Activated CD4-positive, alpha-beta T cell treated with anti-CD3 and anti-CD28 coated beads, Interleukin-2, amount 50 U/mL, for 4 hours (primary cell): ENCODE results near the gene MMP24OS.
"Not testable (repeated sequence)": the region's sequence is repeated elsewhere in the genome, so short reads cannot be mapped to it uniquely, and the experiment has no call there.

Source experiments
- DNase-seq, 2 experiments: peaks; one replicate each; pipeline ENCODE4 v3.0.0-alpha.2; 2020

The MMP24OS gene

GRCh38 chr20:35273449-35274171 lies 4.3 kb downstream of the MMP24OS start:
- no peak for DNase-seq

- DNase-seq: no peak
Measured at GRCh38 chr20:35271904-35272303, 6.0 kb downstream of the MMP24OS start.

GRCh38 chr20:35271073-35271882 lies 6.6 kb downstream of the MMP24OS start:
- DNase-seq: no peak

GRCh38 chr20:35270021-35270902 lies 7.7 kb downstream of the MMP24OS start:
- no peak for DNase-seq

GRCh38 chr20:35269055-35269781 lies 8.7 kb downstream of the MMP24OS start:
- DNase-seq: peak; percentile 23 to 33

GRCh38 chr20:35267092-35267491 lies 10.8 kb downstream of the MMP24OS start:
- no peak for DNase-seq

- no peak for DNase-seq
Measured at GRCh38 chr20:35264755-35265154, 13.2 kb downstream of the MMP24OS start.

GRCh38 chr20:35263532-35264341 lies 14.2 kb downstream of the MMP24OS start:
- DNase-seq: no peak

GRCh38 chr20:35262731-35263531 lies 15.0 kb downstream of the MMP24OS start:
- DNase-seq: not testable (repeated sequence)

- not testable (repeated sequence) for DNase-seq
Measured at GRCh38 chr20:35262321-35262720, 15.6 kb downstream of the MMP24OS start.

- DNase-seq: no peak
Measured at GRCh38 chr20:35260426-35260825, 17.5 kb downstream of the MMP24OS start.

GRCh38 chr20:35257175-35257909 lies 20.6 kb downstream of the MMP24OS start:
- no peak for DNase-seq

- no peak for DNase-seq
Measured at GRCh38 chr20:35254448-35254999, 23.4 kb downstream of the MMP24OS start.

GRCh38 chr20:35253010-35253409 lies 24.9 kb downstream of the MMP24OS start:
- DNase-seq: no peak

GRCh38 chr20:35252598-35252997 lies 25.3 kb downstream of the MMP24OS start:
- DNase-seq: not testable (repeated sequence)

- no peak for DNase-seq
Measured at GRCh38 chr20:35252037-35252461, 25.9 kb downstream of the MMP24OS start.

GRCh38 chr20:35251613-35251940 lies 26.3 kb downstream of the MMP24OS start:
- no peak for DNase-seq

GRCh38 chr20:35248641-35249475 lies 29.1 kb downstream of the MMP24OS start:
- DNase-seq: no peak

GRCh38 chr20:35246723-35247122 lies 31.2 kb downstream of the MMP24OS start:
- DNase-seq: no peak
